AG09309 (cell line): ENCODE results near the gene CEP85L.

Experiments
- DNase-seq: peaks from one replicate; pipeline ENCODE4 v3.0.0-alpha.2; 2010; ENCODE audit warnings: low read depth
- H3K4me3 ChIP-seq: 2 replicates; pipeline ENCODE4 v1.5.1; 2011; ENCODE audit warnings: mild to moderate bottlenecking, low read depth, low read length, moderate library complexity; ENCODE audit not compliant: control insufficient read depth
- CTCF ChIP-seq: IDR thresholded peaks from 2 replicates; pipeline ENCODE4 v1.5.1; 2011; ENCODE audit warnings: mild to moderate bottlenecking, low read depth, low read length, inconsistent platforms; ENCODE audit not compliant: insufficient read depth, control insufficient read depth; ENCODE audit errors: missing control alignments

CEP85L gene

DNA sequence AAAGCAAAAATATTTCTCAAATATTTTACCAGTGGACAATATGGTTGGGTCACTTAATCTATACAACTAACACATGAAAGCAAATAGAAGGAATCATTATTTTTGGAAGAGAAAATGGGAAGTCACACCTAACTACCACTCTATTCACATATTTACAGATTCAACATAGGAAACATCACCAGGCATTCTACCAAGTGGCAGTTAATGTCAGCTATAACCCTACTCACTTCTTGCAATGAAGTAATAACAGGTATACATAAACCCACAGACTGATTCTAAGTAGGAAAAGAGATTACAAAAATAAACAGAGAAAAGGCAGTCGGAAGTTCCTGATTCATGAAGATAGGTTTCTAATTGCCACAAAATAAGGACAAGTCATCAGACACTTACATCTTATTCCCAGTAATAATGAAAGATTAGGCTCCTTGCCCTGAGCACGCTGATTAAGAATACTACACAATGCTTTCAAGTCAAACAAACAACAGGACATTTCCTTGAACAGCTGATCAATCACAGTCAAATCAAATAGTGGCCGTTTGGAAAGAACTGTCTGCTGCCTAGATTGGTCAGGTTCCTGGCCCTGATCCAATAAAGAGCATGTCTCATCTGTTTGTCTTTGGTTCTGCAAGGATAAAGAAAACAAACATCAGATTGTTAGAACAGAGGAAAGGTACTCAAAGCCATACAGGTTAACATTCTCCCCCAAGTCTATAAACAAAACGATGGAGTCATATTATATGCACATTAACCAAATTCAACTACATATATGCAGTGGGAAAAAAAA, 182.5 kb downstream of the CEP85L start:
- no peak for DNase-seq
- TF ChIP-seq CTCF, result no peak
- no peak overlapping the region for H3K4me3 ChIP-seq

DNA sequence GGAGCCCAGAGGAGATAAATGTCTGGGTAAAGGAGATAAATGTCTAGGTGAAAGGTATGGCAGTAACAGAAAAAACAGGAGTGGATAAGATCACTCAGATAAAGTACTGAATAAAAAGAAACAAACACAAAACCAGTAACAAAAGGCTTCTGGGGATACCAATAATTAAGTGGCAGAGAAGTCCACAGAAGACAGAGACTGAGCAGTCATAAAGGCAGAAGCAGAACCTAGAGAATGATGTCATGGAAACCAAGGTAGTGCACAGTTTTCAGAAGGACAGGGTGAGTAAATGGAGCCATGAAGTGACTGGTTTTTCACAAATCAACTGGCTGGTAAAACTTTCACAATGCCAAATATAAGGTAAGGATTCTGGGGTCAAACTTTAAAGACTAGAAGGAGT, 184.2 kb downstream of the CEP85L start:
- TF ChIP-seq CTCF, result no peak
- no peak overlapping the region for H3K4me3 ChIP-seq
- no peak for DNase-seq

DNA sequence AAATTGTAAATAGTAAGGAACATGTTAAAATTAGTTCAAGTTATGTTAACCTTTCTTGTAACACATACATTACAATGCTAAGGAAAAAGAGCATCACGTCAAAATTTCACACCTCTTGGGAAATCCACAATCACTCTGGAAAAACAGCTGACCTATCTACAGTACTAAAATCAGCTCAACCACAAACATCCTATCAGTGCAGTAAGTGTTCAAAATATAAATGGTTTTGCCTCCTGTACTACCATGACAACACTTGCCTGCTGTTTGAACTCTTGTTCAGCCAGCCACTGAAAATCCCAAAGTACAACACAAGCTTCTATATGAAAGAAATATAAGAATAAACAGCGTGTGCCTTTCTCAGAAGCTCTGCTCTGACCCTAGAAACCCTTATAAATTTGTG, 186.8 kb downstream of the CEP85L start:
- TF ChIP-seq CTCF, result no peak
- no peak overlapping the region for H3K4me3 ChIP-seq
- DNase-seq, result no peak

GRCh38 chr6:118460958-118461470, 190.4 kb downstream of the CEP85L start:
- DNase-seq, result no peak
- TF ChIP-seq CTCF, result no peak
- H3K4me3 ChIP-seq, result no peak overlapping the region

GRCh38 chr6:118456982-118457381, 194.4 kb downstream of the CEP85L start:
- DNase-seq, result no peak
- TF ChIP-seq CTCF, result no peak
- H3K4me3 ChIP-seq, result no peak overlapping the region

DNA sequence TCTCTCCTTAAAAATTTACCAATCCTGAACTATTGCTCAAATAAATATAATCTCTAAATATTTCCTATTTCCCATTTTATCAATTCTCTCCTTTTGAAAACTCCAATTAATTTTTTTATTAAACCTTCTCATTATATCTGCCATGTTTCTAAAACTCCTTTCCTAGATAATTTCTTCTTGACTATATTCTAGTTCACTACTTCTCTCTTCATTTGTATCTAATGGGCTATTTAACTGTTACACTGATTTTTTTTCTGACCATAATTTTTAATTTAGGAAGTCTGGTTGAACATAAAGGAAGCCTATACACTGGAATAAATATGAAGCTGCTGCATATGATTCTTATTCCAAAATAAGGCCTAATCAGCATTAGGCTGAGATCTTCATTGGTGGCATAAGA, 199.6 kb downstream of the CEP85L start:
- no peak for DNase-seq
- no peak overlapping the region for H3K4me3 ChIP-seq
- no peak for TF ChIP-seq CTCF
